NT2/D1 (cell line): ENCODE measurements around the gene C1orf174.

Experiments used
- SUZ12 ChIP-seq: IDR thresholded peaks from 2 replicates; pipeline ENCODE4 v1.6.1; 2011; ENCODE audit not compliant: insufficient read length, insufficient read depth; ENCODE audit errors: extremely low read depth
- YY1 ChIP-seq: IDR thresholded peaks from 2 replicates; pipeline ENCODE4 v1.6.1; 2011; ENCODE audit not compliant: insufficient read length, insufficient read depth

GRCh38 chr1:3896396-3897000 lies 3.6 kb downstream of the C1orf174 start:
- TF ChIP-seq SUZ12: no peak
- no peak for TF ChIP-seq YY1
